Thyroid gland (tissue), 4 donors: ENCODE measurements around the gene CNTROB.

ENCODE experiments used
- POLR2A ChIP-seq, 2 donors: fragments of 450-650 bp; IDR thresholded peaks; one replicate each; pipeline ENCODE4 v1.6.1; 2017; ENCODE audit warnings: antibody characterized with exemption in 2 of 2, mild to moderate bottlenecking in 2 of 2, moderate library complexity in 1 of 2
- TF ChIP-seq, protein P1 (sequence below), 6 experiments: fragments of 200-600 bp in 3 of 6; fragments of 450-650 bp in 3 of 6; sonication (generic) in 3 of 6; IDR thresholded peaks; one replicate each; pipeline ENCODE4 v1.5.1; 2016 to 2019; ENCODE audit warnings: antibody characterized with exemption in 6 of 6, mild to moderate bottlenecking in 2 of 6, inconsistent platforms in 1 of 6, moderate library complexity in 1 of 6

GRCh38 chr17:7971651-7972050 is 39.6 kb downstream of the CNTROB start:
- TF ChIP-seq, protein P1, sequence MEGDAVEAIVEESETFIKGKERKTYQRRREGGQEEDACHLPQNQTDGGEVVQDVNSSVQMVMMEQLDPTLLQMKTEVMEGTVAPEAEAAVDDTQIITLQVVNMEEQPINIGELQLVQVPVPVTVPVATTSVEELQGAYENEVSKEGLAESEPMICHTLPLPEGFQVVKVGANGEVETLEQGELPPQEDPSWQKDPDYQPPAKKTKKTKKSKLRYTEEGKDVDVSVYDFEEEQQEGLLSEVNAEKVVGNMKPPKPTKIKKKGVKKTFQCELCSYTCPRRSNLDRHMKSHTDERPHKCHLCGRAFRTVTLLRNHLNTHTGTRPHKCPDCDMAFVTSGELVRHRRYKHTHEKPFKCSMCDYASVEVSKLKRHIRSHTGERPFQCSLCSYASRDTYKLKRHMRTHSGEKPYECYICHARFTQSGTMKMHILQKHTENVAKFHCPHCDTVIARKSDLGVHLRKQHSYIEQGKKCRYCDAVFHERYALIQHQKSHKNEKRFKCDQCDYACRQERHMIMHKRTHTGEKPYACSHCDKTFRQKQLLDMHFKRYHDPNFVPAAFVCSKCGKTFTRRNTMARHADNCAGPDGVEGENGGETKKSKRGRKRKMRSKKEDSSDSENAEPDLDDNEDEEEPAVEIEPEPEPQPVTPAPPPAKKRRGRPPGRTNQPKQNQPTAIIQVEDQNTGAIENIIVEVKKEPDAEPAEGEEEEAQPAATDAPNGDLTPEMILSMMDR (IDR thresholded peaks at IDR 0.05): no peak
- TF ChIP-seq POLR2A (IDR thresholded peaks at IDR 0.05): no peak
